Gastroesophageal sphincter (tissue), 4 donors: ENCODE results near the gene IFT88. TPM values are rescaled to one million over a fixed set of nuclear protein-coding genes. Genes with fewer than 3 reads are reported as not detected.

Experiments
- ATAC-seq: fragments of 150-250 bp; one replicate; pipeline ENCODE4 v1.9.1; 2016; ENCODE audit warnings: mild to moderate bottlenecking, moderate library complexity
- H3K27ac ChIP-seq, 4 donors: fragments of 200-600 bp; sonication (generic) in 3 of 4; 1 replicate in 3 of 4; 2 replicates in 1 of 4; pipeline ENCODE4 v1.5.1; 2016 to 2019
- H3K27me3 ChIP-seq: fragments of 200-600 bp; sonication (generic); one replicate; pipeline ENCODE4 v1.5.1; 2019
- H3K36me3 ChIP-seq, 2 donors: fragments of 200-600 bp; sonication (generic); one replicate each; pipeline ENCODE4 v1.5.1; 2019; ENCODE audit warnings: control low read depth in 1 of 2
- H3K4me1 ChIP-seq, 3 donors: fragments of 200-600 bp; sonication (generic); 1 replicate in 2 of 3; 2 replicates in 1 of 3; pipeline ENCODE4 v1.5.1; 2016 to 2019; ENCODE audit warnings: control low read depth in 2 of 3
- H3K4me3 ChIP-seq, 2 donors: fragments of 200-600 bp; sonication (generic); one replicate each; pipeline ENCODE4 v1.5.1; 2019; ENCODE audit warnings: mild to moderate bottlenecking in 1 of 2, moderate library complexity in 1 of 2
- H3K9me3 ChIP-seq, 3 donors: fragments of 200-600 bp; sonication (generic); one replicate each; pipeline ENCODE4 v1.5.1; 2017 to 2019; ENCODE audit warnings: control low read depth in 2 of 3
- EP300 ChIP-seq: sonication (generic); formaldehyde crosslinking; IDR thresholded peaks from one replicate; pipeline ENCODE4 v1.6.1; 2017; ENCODE audit warnings: antibody characterized with exemption, mild to moderate bottlenecking
- POLR2A ChIP-seq, 2 donors: fragments of 450-650 bp; IDR thresholded peaks; one replicate each; pipeline ENCODE4 v1.6.1; 2017; ENCODE audit warnings: antibody characterized with exemption in 2 of 2, mild to moderate bottlenecking in 2 of 2, moderate library complexity in 1 of 2
- POLR2AphosphoS5 ChIP-seq: sonication (generic); formaldehyde crosslinking; IDR thresholded peaks from one replicate; pipeline ENCODE4 v1.6.1; 2017; ENCODE audit warnings: antibody characterized with exemption
- WGBS, 2 donors: methylation state at CpG; one replicate each; pipeline ENCODE4 v1.1.5; 2018; ENCODE audit warnings: low coverage in 1 of 2; 5-methylcytosine and 5-hydroxymethylcytosine counted together
- small RNA-seq, 4 donors: library from RNA; depleted of rRNA; stranded (forward); fragments of <200 nt; gene quantifications; one replicate each; pipeline ENCODE3, GENCODE V24; 2016
- total RNA-seq, 4 donors: library from RNA; depleted of rRNA; stranded (reverse); fragments of >200 nt; gene quantifications; one replicate each; pipeline ENCODE4 v1.1.0, GENCODE V29; 2016
- TF ChIP-seq, protein P1 (sequence below), 4 experiments: fragments of 200-600 bp in 2 of 4; fragments of 450-650 bp in 2 of 4; sonication (generic) in 1 of 4; IDR thresholded peaks; one replicate each; pipeline ENCODE4 v1.5.1; 2017 to 2019; ENCODE audit warnings: antibody characterized with exemption in 4 of 4, mild to moderate bottlenecking in 2 of 4, moderate library complexity in 2 of 4

The IFT88 gene
- total RNA-seq, 4 donors from 2014 or later: 9.1 to 21.2 (median 13.2) TPM

DNA sequence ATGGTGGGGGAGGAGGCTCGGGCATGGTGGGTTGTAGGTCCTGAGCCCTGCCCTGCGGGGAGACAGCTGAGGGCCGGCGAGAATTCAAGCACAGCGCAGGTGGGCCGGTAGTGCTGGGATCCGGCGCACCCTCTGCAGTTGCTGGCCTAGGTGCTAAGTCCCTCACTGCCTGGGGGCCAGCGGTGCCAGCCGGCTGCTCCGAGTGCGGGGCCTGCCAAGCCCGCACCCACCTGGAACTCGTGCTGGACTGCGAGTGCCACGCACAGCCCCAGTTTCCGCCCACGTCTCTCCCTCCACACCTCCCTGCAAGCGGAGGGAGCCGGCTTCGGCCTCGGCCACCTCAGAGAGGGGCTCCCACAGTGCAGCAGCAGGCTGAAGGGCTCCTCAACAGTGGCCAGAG is 173.1 kb downstream of the IFT88 start:
- Histone ChIP-seq H3K36me3 (peaks cover 0 to 20% of the 10 kb centered on the region in 2 donors), H3K4me1 (no peaks in the 10 kb centered on the region), H3K27ac (no peak overlapping the region), H3K27me3 (no peaks in the 10 kb centered on the region), H3K4me3 (no peak overlapping the region), H3K9me3 (no peaks in the 10 kb centered on the region)
- TF ChIP-seq POLR2AphosphoS5 (no peak), EP300 (no peak), POLR2A (IDR thresholded peaks at IDR 0.05) (no peak)
- TF ChIP-seq, protein P1, sequence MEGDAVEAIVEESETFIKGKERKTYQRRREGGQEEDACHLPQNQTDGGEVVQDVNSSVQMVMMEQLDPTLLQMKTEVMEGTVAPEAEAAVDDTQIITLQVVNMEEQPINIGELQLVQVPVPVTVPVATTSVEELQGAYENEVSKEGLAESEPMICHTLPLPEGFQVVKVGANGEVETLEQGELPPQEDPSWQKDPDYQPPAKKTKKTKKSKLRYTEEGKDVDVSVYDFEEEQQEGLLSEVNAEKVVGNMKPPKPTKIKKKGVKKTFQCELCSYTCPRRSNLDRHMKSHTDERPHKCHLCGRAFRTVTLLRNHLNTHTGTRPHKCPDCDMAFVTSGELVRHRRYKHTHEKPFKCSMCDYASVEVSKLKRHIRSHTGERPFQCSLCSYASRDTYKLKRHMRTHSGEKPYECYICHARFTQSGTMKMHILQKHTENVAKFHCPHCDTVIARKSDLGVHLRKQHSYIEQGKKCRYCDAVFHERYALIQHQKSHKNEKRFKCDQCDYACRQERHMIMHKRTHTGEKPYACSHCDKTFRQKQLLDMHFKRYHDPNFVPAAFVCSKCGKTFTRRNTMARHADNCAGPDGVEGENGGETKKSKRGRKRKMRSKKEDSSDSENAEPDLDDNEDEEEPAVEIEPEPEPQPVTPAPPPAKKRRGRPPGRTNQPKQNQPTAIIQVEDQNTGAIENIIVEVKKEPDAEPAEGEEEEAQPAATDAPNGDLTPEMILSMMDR (IDR thresholded peaks at IDR 0.05): no peak
- no CpG with 5 or more reads among the region's 22 CpGs for WGBS, 2 donors
- ATAC-seq: no peak

Small RNAs within 50 kb of the gene (small RNA-seq; reads per million reads assigned to genes)
- gene RNU2-7P: 0 to 0.25 (median 0.11) reads per million in 4 donors

Other genes with a start within 250 kb of the IFT88 start
- gene CRYL1, start 41.3 kb upstream of the IFT88 start, total RNA-seq: 10 to 100 TPM; 45.9 to 55.9 (median 47.0) TPM
- 1 to 10 TPM; 1.4 to 7.2 (median 4.2) TPM for gene IL17D, start 136.5 kb downstream of the IFT88 start, total RNA-seq
- gene EEF1AKMT1, start 206.8 kb downstream of the IFT88 start, total RNA-seq: 10 to 100 TPM; 13.5 to 39.2 (median 20.3) TPM